ACC112 (cell line): ENCODE data around the gene POMT1.

Experiments used
- H2AFZ ChIP-seq: fragments of 200-600 bp; sonication (generic); one replicate; pipeline ENCODE4 v1.6.0; 2017; ENCODE audit warnings: antibody characterized with exemption, low read length; ENCODE audit not compliant: unreplicated experiment
- H3K27ac ChIP-seq: fragments of 200-600 bp; sonication (generic); 2 replicates; pipeline ENCODE4 v1.5.1; 2014; ENCODE audit warnings: low read depth, mild to moderate bottlenecking, antibody characterized with exemption, low read length, moderate library complexity
- H3K27me3 ChIP-seq: fragments of 200-600 bp; sonication (generic); 2 replicates; pipeline ENCODE4 v1.6.1; 2014; ENCODE audit warnings: mild to moderate bottlenecking, antibody characterized with exemption, low read length, moderate library complexity, mixed read lengths; ENCODE audit not compliant: insufficient read depth
- H3K36me3 ChIP-seq: fragments of 200-600 bp; sonication (generic); 2 replicates; pipeline ENCODE4 v1.6.1; 2016; ENCODE audit warnings: mild to moderate bottlenecking, antibody characterized with exemption, low read length, moderate library complexity, mixed read lengths; ENCODE audit not compliant: insufficient read depth
- H3K4me1 ChIP-seq: fragments of 200-600 bp; sonication (generic); one replicate; pipeline ENCODE4 v1.6.1; 2016; ENCODE audit warnings: low read length, mixed read lengths; ENCODE audit not compliant: insufficient read depth, unreplicated experiment, control insufficient read depth
- H3K4me3 ChIP-seq: fragments of 200-600 bp; sonication (generic); 2 replicates; pipeline ENCODE4 v1.5.1; 2014; ENCODE audit warnings: mild to moderate bottlenecking, low read depth, low read length
- H3K79me2 ChIP-seq: fragments of 200-600 bp; sonication (generic); one replicate; pipeline ENCODE4 v1.6.0; 2016; ENCODE audit warnings: low read length; ENCODE audit not compliant: control insufficient read depth, unreplicated experiment, insufficient read depth

The POMT1 gene

DNA sequence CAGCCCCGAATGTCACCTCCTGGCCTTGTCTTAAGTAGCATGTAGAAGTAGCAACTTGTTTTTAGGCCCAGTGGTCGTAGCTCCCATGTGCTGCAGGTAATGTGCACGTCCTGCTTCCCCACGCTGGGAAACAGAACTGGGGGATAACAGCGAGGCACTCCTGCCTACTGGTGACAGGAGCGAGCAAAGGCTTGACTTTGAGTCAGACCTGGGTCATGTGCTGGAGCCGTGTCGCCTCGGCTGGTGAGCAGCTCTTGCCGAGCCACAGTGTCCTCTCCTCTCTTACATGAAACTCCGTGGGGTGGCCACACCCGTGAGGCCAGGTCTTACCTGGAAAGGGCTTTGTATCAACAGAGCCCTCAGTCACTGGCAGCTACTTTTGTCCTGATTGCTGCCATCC, 17.5 kb upstream of the POMT1 start:
- H3K27me3 ChIP-seq: no peaks in the 10 kb centered on the region
- H3K79me2 ChIP-seq: peaks cover 13% of the 10 kb centered on the region
- H3K4me1 ChIP-seq: no peaks in the 10 kb centered on the region
- H2AFZ ChIP-seq: no peak overlapping the region
- no peak overlapping the region for H3K4me3 ChIP-seq
- H3K36me3 ChIP-seq: peaks cover 24% of the 10 kb centered on the region; the same call in 1 of the 2 replicates
- no peak overlapping the region for H3K27ac ChIP-seq

DNA sequence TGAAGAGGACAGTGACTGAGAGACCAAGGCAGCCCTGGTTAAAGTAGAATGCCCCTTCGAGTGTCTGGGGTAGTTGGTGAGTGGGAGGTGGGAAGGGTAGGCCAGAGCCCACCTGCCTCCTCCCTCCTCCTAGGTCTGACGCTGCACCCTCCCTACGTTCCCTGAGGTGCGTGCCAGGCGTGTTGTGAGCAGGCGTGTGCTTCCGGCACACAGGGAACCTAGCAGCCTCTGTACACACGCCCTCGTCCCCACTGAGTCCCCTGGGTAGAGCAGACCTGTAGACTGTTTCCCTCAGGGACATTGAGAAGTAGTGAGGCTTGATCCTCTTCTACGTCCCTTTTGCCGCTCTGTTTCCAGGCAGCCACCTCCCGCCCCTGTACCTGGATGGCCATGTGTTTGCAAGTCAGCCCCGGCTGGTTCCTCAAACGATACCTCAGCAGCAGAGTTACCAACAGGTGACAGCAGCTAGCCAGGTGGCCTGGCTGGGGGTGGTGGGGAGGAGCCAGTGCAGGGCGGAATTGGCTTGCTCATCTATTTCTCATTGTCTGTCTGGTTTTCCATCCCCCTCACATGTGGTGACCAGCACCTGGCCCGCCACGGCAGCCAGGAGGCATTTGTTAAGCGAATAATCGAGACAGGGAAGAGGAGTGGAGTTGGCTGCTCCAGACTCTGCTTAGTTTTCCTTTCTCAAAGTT, 16.8 kb upstream of the POMT1 start:
- Histone ChIP-seq H3K27me3 (no peaks in the 10 kb centered on the region), H3K27ac (no peak overlapping the region), H2AFZ (no peak overlapping the region), H3K36me3 (peaks cover 23% of the 10 kb centered on the region; the same call in 1 of the 2 replicates), H3K79me2 (peaks cover 13% of the 10 kb centered on the region), H3K4me3 (no peak overlapping the region), H3K4me1 (no peaks in the 10 kb centered on the region)

DNA sequence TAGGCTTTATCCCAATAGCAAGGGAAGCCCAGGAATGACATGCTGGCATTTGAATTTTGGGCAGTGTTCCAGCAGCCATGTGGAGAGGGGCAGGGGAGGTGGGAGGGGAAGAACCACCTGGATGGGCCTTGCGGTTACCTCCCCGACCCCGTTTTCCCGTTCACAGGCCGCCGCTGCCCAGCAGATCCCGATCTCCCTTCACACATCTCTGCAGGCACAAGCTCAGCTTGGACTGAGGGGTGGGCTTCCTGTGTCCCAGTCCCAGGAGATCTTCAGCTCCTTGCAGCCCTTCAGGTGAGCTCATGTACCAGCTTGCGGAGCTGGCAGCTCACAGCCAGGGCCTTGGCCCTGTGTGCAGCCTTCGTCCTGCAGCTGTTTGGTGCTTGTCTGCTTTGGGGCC, 15.7 kb upstream of the POMT1 start:
- Histone ChIP-seq H2AFZ (no peak overlapping the region), H3K36me3 (peaks cover 23% of the 10 kb centered on the region; the same call in 1 of the 2 replicates)

DNA sequence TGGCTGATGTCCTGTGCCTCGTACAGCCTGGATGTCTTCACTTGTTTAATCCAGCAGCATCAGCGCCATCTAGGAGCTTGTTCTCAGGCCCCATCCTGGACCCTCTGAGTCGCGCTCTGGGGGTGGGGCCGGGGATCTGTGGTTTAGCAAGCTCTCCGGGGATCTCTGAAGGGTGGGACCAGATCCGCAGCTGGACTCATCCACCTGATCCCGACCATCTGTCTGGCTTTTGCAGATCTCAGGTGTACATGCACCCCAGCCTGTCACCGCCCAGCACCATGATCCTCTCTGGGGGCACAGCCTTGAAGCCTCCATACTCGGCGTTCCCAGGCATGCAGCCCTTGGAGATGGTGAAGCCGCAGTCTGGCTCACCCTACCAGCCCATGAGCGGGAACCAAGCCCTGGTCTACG, 15.1 kb upstream of the POMT1 start:
- Histone ChIP-seq H3K79me2 (peaks cover 7% of the 10 kb centered on the region), H3K4me1 (no peaks in the 10 kb centered on the region), H3K27ac (no peak overlapping the region), H3K36me3 (peaks cover 23% of the 10 kb centered on the region; the same call in 1 of the 2 replicates), H3K4me3 (no peak overlapping the region), H3K27me3 (no peaks in the 10 kb centered on the region), H2AFZ (no peak overlapping the region)

More for the DNA sequence above, 15.7 kb upstream of the POMT1 start:
- H3K4me1 ChIP-seq: no peaks in the 10 kb centered on the region
- H3K79me2 ChIP-seq: peaks cover 7% of the 10 kb centered on the region
- no peak overlapping the region for H3K27ac ChIP-seq
- H3K27me3 ChIP-seq: no peaks in the 10 kb centered on the region
- H3K4me3 ChIP-seq: no peak overlapping the region

DNA sequence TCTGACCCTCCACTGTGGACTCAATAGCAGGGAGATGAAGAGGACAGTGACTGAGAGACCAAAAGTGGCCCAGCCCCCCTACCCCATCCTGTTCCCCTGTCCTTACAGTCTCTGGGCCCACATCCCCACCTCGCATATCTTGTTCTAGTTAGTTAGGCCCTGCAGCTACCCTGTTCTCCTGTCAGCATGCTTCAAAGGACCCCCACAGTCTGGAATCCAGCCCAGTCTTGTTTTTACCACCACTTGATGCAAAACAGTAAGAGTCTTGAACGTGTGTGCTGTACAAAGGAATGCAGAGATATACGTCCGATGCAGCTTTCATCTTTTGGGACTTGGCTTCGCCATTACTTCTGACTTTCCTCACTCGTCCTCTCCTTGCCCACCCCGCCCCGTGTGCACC, 12.2 kb upstream of the POMT1 start:
- H3K27me3 ChIP-seq: no peaks in the 10 kb centered on the region
- no peak overlapping the region for H3K27ac ChIP-seq
- no peak overlapping the region for H2AFZ ChIP-seq
- H3K36me3 ChIP-seq: peaks cover 26% of the 10 kb centered on the region; the same call in 1 of the 2 replicates
- no peaks in the 10 kb centered on the region for H3K4me1 ChIP-seq
- no peak overlapping the region for H3K4me3 ChIP-seq
- peaks cover 3% of the 10 kb centered on the region for H3K79me2 ChIP-seq

DNA sequence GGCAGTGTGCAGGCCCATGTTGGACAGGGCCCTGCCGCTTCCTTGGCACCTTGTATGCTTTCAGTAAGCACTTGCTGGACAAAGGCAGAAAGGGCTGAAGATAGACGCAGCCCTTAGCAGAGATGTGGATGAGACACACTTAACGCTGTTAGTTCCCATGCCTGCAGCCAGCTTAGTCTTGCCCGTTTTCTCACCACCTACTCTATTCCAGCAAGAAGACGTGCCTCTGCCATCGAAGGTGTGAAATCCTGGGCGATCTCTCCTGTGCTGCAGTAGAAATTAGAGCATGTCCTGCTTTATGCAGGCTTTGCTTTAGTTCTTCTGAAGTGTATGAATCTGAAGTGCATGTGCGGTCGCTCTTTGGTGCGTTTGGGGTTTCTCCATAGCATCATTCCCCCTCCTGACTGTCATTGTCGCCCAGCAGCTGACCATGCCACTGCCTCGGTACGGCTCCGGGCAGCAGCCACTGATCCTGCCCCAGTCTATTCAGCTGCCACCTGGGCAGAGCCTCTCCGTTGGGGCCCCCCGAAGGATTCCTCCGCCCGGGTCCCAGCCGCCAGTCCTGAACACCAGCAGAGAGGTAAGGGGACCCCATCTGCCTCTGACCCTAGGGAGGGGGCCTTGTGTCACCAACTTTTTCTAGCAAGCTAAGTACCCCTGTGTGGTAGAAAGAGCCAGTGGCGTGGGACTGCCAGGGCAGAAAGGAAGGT, 11.6 kb upstream of the POMT1 start:
- Histone ChIP-seq H3K27ac (no peak overlapping the region), H3K27me3 (no peaks in the 10 kb centered on the region), H3K36me3 (peaks cover 33% of the 10 kb centered on the region; the same call in 1 of the 2 replicates), H3K79me2 (peaks cover 3% of the 10 kb centered on the region), H2AFZ (no peak overlapping the region), H3K4me3 (no peak overlapping the region), H3K4me1 (no peaks in the 10 kb centered on the region)

DNA sequence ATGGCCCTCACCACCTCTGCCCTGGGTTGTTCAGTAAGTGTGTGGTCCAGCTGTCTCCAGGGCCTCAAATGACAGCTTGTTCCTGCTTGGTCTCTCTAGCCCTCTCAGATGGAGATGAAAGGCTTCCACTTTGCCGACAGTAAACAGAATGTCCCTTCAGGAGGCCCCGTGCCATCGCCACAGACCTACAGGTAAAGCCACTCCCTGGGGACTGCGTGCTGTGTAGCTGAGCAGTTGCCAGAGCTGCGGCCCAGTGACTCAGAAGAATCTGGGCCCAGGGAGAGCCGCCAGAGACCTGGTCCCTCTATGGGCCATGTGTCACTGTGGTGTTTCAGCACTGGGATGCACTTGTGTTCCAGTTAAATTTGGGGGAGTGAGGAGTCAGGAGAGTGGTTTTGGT, 10.6 kb upstream of the POMT1 start:
- peaks cover 34% of the 10 kb centered on the region; the same call in 1 of the 2 replicates for H3K36me3 ChIP-seq
- H2AFZ ChIP-seq: no peak overlapping the region
- peaks cover 3% of the 10 kb centered on the region for H3K79me2 ChIP-seq
- no peaks in the 10 kb centered on the region for H3K4me1 ChIP-seq
- H3K27me3 ChIP-seq: no peaks in the 10 kb centered on the region
- no peak overlapping the region for H3K4me3 ChIP-seq
- no peak overlapping the region for H3K27ac ChIP-seq

DNA sequence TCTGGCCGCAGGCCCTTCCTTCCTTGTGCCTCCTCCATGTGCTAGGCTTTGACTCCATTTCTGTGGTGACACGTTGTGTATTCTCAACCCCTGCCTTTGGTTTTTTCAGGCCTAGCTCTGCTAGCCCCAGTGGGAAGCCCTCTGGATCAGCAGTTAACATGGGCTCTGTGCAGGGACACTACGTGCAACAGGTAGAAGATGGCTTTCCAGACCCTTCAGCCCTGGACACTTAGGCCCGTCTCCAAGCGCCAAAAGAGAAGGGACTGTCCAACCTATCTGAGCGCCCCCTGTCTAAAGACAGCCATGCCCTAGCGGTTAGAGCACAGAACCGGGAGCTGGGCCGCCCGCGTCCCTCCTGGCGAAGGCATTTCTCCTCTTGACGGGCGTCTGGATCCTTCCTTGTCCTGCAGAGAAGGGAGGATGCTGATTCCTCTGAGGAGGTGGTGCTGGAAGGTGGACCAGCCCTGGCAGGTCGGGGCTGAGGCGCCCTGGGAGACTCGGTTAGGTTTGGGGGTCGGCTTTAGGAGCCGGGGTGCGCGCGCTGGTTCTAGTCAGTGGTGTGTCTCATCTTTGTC, 8.3 kb upstream of the POMT1 start:
- no peaks in the 10 kb centered on the region for H3K4me1 ChIP-seq
- H3K27ac ChIP-seq: no peak overlapping the region
- peaks cover 3% of the 10 kb centered on the region for H3K79me2 ChIP-seq
- H2AFZ ChIP-seq: no peak overlapping the region
- peaks cover 39% of the 10 kb centered on the region; the same call in 1 of the 2 replicates for H3K36me3 ChIP-seq
- no peak overlapping the region for H3K4me3 ChIP-seq
- no peaks in the 10 kb centered on the region for H3K27me3 ChIP-seq

DNA sequence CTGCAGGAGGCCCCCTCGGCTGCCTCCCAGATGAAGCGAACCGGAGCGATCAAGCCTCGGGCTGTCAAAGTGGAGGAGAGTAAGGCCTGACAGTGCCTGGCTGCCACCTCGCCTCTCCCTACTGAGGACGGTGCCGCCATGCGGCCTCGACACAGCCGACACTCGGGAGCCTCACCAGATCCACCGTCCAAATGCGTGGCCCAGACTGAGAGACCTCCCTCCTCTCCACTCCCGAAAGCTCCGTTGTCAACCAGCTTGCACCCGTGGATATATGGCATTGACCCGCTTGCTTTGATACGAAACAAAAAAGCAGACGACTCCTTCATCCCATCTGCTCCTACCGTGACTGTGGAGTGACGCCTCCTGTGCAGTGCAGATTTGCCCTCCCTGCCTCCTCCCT, 6.9 kb upstream of the POMT1 start:
- Histone ChIP-seq H2AFZ (no peak overlapping the region), H3K27me3 (no peaks in the 10 kb centered on the region), H3K79me2 (peaks cover 3% of the 10 kb centered on the region), H3K27ac (no peak overlapping the region), H3K4me1 (no peaks in the 10 kb centered on the region), H3K4me3 (no peak overlapping the region), H3K36me3 (peaks cover 43% of the 10 kb centered on the region; the same call in 1 of the 2 replicates)

DNA sequence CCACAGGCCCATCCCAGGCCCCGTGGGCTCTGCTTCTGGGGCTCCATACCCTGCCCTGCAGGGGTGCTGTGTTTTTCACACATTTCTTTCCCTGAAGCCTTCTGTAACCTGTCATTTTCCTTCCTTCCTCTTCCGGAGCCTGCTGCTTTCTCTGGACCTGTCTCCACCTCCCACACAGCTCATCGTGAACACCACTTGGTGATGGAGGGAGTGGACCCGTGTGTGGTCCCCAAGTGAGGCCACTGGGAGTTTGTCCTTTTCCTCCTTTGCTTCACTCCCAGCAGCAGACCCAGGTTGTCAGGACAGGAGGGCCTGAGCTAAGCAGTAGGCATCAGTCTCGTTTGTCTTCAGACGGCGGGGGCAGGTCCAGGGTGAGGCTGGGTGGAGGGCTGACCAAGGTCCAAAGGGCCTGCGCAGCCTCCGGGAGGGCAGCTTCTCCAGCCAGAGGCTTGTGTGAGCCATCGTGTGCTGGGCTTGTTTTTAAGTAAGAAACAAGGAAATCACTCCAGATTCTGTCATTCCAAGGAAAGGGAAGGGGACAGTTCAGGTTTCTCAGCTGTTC, 5.8 kb upstream of the POMT1 start:
- H3K27ac ChIP-seq: no peak overlapping the region
- peaks cover 43% of the 10 kb centered on the region; the same call in 1 of the 2 replicates for H3K36me3 ChIP-seq
- H3K79me2 ChIP-seq: peaks cover 3% of the 10 kb centered on the region

More for the DNA sequence above, 5.8 kb upstream of the POMT1 start:
- Histone ChIP-seq H3K4me1 (no peaks in the 10 kb centered on the region), H3K27me3 (no peaks in the 10 kb centered on the region), H3K4me3 (no peak overlapping the region), H2AFZ (no peak overlapping the region)
